ENCODE results near the gene OST4.
A peak's percentile ranks its signal among the peaks of the same experiment; 100 is the strongest.

OST4 gene

GRCh38 chr2:27088634-27089033 lies 17.2 kb upstream of the OST4 start:
- Histone ChIP-seq H4K20me1 (ENCODE audit: insufficient read depth, low read length) (no peaks in the 10 kb centered on the region), H3K9me2 (replicated peaks; ENCODE audit: insufficient read depth, low read length) (no peaks in the 10 kb centered on the region), H3K9ac (ENCODE audit: low read length) (no peak overlapping the region), H3K27ac (ENCODE audit: low read length) (no peak overlapping the region), H3K9me3 (replicated peaks; ENCODE audit: insufficient read depth, low read length) (no peaks in the 10 kb centered on the region), H3K79me2 (ENCODE audit: low read length) (peaks cover 18% of the 10 kb centered on the region), H3K4me2 (ENCODE audit: low read depth, low read length) (no peak overlapping the region), H2AFZ (ENCODE audit: low read length) (no peak overlapping the region), H3F3A (ENCODE audit: insufficient read depth, low read length) (peaks cover 20% of the 10 kb centered on the region), H3K4me1 (ENCODE audit: low read length) (peaks cover 4% of the 10 kb centered on the region; the same call in 1 of the 2 replicates), H3K27me3 (replicated peaks; ENCODE audit: insufficient read depth, low read length) (no peaks in the 10 kb centered on the region), H3K36me3 (replicated peaks; ENCODE audit: insufficient read depth, low read length) (no peaks in the 10 kb centered on the region), H3K4me3 (ENCODE audit: low read length) (no peak overlapping the region)
- no peak for TF ChIP-seq EZH2phosphoT487 (IDR thresholded peaks at IDR 0.05; ENCODE audit: low read length)
- TF ChIP-seq CTCF (IDR thresholded peaks at IDR 0.05; ENCODE audit: low read length): no peak
- TF ChIP-seq EZH2 (optimal IDR thresholded peaks at IDR 0.05; ENCODE audit: low read depth, low read length): no peak
- DNase-seq: no peak

DNA sequence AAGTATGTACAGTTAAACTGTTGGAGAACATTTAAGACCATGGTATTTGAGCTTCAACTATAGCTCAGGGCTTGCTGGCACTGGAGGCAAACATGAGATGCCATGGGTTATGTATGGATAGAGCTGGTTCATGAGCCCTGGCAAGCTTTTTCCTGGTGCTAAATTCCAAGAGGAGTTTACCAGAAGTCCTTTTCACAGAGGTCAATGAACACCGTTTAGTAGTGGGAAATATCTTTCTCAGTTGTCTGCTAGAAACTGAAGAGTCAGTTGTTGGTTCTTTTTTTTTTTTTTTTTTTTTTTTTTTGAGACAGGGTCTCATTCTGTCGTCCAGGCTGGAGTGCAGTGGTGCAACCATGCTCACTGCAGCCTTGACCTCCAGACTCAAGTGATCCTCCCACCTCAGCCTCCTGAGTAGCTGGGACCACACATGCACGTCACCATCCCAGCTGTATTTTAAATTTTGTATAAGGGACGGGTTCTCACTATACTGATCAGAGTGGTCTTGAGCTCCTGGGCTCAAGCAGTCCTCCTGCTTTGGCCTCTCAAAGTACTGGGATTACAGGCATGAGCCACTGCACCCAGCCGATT lies 16.5 kb upstream of the OST4 start:
- no peak for DNase-seq
- Histone ChIP-seq H3K27me3 (replicated peaks; ENCODE audit: insufficient read depth, low read length) (no peaks in the 10 kb centered on the region), H3K36me3 (replicated peaks; ENCODE audit: insufficient read depth, low read length) (no peaks in the 10 kb centered on the region), H3K4me3 (ENCODE audit: low read length) (peak overlapping the region; percentile 84), H3K79me2 (ENCODE audit: low read length) (peaks cover 18% of the 10 kb centered on the region), H3K9me3 (replicated peaks; ENCODE audit: insufficient read depth, low read length) (no peaks in the 10 kb centered on the region), H3K4me1 (ENCODE audit: low read length) (peaks cover 4% of the 10 kb centered on the region; the same call in 1 of the 2 replicates), H3K27ac (ENCODE audit: low read length) (no peak overlapping the region), H3F3A (ENCODE audit: insufficient read depth, low read length) (peaks cover 20% of the 10 kb centered on the region), H3K9me2 (replicated peaks; ENCODE audit: insufficient read depth, low read length) (no peaks in the 10 kb centered on the region), H3K9ac (ENCODE audit: low read length) (no peak overlapping the region; the same call in 1 of the 2 replicates), H2AFZ (ENCODE audit: low read length) (no peak overlapping the region), H3K4me2 (ENCODE audit: low read depth, low read length) (peak overlapping the region; percentile 99), H4K20me1 (ENCODE audit: insufficient read depth, low read length) (no peaks in the 10 kb centered on the region)
- TF ChIP-seq CTCF (IDR thresholded peaks at IDR 0.05; ENCODE audit: low read length): no peak
- TF ChIP-seq EZH2phosphoT487 (IDR thresholded peaks at IDR 0.05; ENCODE audit: low read length): no peak
- TF ChIP-seq EZH2 (optimal IDR thresholded peaks at IDR 0.05; ENCODE audit: low read depth, low read length): no peak

GRCh38 chr2:27086724-27087593 lies 15.5 kb upstream of the OST4 start, which contains the start of gene KHK:
TSS of gene KHK (plus strand) at chr2:27086772. CDS start at chr2:27087260, 488 bp downstream.
- Histone ChIP-seq H3K27me3 (replicated peaks; ENCODE audit: insufficient read depth, low read length) (no peaks in the 10 kb centered on the region), H3K79me2 (ENCODE audit: low read length) (peaks cover 21% of the 10 kb centered on the region), H3K4me1 (ENCODE audit: low read length) (peaks cover 8% of the 10 kb centered on the region), H3K9me3 (replicated peaks; ENCODE audit: insufficient read depth, low read length) (no peaks in the 10 kb centered on the region), H4K20me1 (ENCODE audit: insufficient read depth, low read length) (no peaks in the 10 kb centered on the region), H2AFZ (ENCODE audit: low read length) (peak within 1 kb of the TSS; percentile 79), H3F3A (ENCODE audit: insufficient read depth, low read length) (peaks cover 20% of the 10 kb centered on the region), H3K9me2 (replicated peaks; ENCODE audit: insufficient read depth, low read length) (no peaks in the 10 kb centered on the region), H3K4me2 (ENCODE audit: low read depth, low read length) (peak within 1 kb of the TSS; percentile 99), H3K27ac (ENCODE audit: low read length) (peak within 1 kb of the TSS; percentile 73), H3K36me3 (replicated peaks; ENCODE audit: insufficient read depth, low read length) (no peaks in the 10 kb centered on the region), H3K4me3 (ENCODE audit: low read length) (peak within 1 kb of the TSS; percentile 84), H3K9ac (ENCODE audit: low read length) (peak within 1 kb of the TSS; percentile 66)
- DNase-seq: no peak
- TF ChIP-seq EZH2phosphoT487 (IDR thresholded peaks at IDR 0.05; ENCODE audit: low read length) (no peak), EZH2 (optimal IDR thresholded peaks at IDR 0.05; ENCODE audit: low read depth, low read length) (no peak), CTCF (IDR thresholded peaks at IDR 0.05; ENCODE audit: low read length) (no peak)
